HepG2 (cell line): ENCODE data around the gene LASP1. TPM values are rescaled to one million over a fixed set of nuclear protein-coding genes. Genes with fewer than 3 reads are reported as not detected.

ENCODE experiments used
- CHCHD3 ChIP-seq: sonication (generic); formaldehyde crosslinking; IDR thresholded peaks from 2 replicates; pipeline ENCODE4 v1.8.0; 2022; ENCODE audit warnings: mild to moderate bottlenecking, missing genetic modification reagents, moderate library complexity
- GATA4 ChIP-seq: sonication (generic); IDR thresholded peaks from 2 replicates; pipeline ENCODE4 v1.6.1; 2016; ENCODE audit warnings: antibody characterized with exemption, low read depth, borderline replicate concordance
- KAT7 ChIP-seq: IDR thresholded peaks from 2 replicates; pipeline ENCODE4 v1.6.1; 2018; ENCODE audit warnings: borderline replicate concordance, missing compliant biosample characterization
- KDM5B ChIP-seq: sonication (generic); formaldehyde crosslinking; IDR thresholded peaks from 2 replicates; pipeline ENCODE4 v1.4.0; 2020; ENCODE audit warnings: missing genetic modification reagents, mild to moderate bottlenecking, borderline replicate concordance
- MBD4 ChIP-seq: IDR thresholded peaks from 2 replicates; pipeline ENCODE4 v1.6.1; 2012; ENCODE audit warnings: low read length, inconsistent platforms, borderline replicate concordance
- MYC ChIP-seq: sonication (generic); formaldehyde crosslinking; IDR thresholded peaks from 2 replicates; pipeline ENCODE4 v1.9.0; 2021; ENCODE audit warnings: missing genetic modification reagents, borderline replicate concordance
- NCOA5 ChIP-seq: sonication (generic); formaldehyde crosslinking; IDR thresholded peaks from 2 replicates; pipeline ENCODE4 v1.4.0; 2020; ENCODE audit warnings: missing genetic modification reagents
- NR1H2 ChIP-seq: sonication (generic); formaldehyde crosslinking; IDR thresholded peaks from 2 replicates; pipeline ENCODE4 v1.8.1; 2022; ENCODE audit warnings: low read depth, missing genetic modification reagents, borderline replicate concordance
- PHF8 ChIP-seq: sonication (generic); formaldehyde crosslinking; IDR thresholded peaks from 2 replicates; pipeline ENCODE4 v1.5.0; 2020; ENCODE audit warnings: missing genetic modification reagents
- RAD51 ChIP-seq: fragments of 450-650 bp; IDR thresholded peaks from 2 replicates; pipeline ENCODE4 v1.6.1; 2016; ENCODE audit warnings: borderline replicate concordance
- SATB2 ChIP-seq: sonication (generic); formaldehyde crosslinking; IDR thresholded peaks from 2 replicates; pipeline ENCODE4 v1.5.0; 2020; ENCODE audit warnings: missing genetic modification reagents
- SETDB1 ChIP-seq: sonication (generic); formaldehyde crosslinking; IDR thresholded peaks from 2 replicates; pipeline ENCODE4 v1.5.1; 2020; ENCODE audit warnings: missing genetic modification reagents, mild to moderate bottlenecking, borderline replicate concordance
- ZC3H13 ChIP-seq: sonication (generic); formaldehyde crosslinking; IDR thresholded peaks from 2 replicates; pipeline ENCODE4 v1.8.1; 2023; ENCODE audit warnings: mild to moderate bottlenecking, missing genetic modification reagents, moderate library complexity
- ZNF136 ChIP-seq: sonication (generic); formaldehyde crosslinking; IDR thresholded peaks from 2 replicates; pipeline ENCODE4 v1.8.1; 2022; ENCODE audit warnings: low read depth, mild to moderate bottlenecking, moderate library complexity, missing genetic modification reagents
- ZNF337 ChIP-seq: sonication (generic); formaldehyde crosslinking; IDR thresholded peaks from 2 replicates; pipeline ENCODE4 v1.5.1; 2020; ENCODE audit warnings: missing genetic modification reagents, low read depth, mild to moderate bottlenecking, borderline replicate concordance
- ZNF513 ChIP-seq: sonication (generic); formaldehyde crosslinking; conservative IDR thresholded peaks from 2 replicates; pipeline ENCODE4 v1.5.0; 2020; ENCODE audit warnings: missing genetic modification reagents
- ZNF563 ChIP-seq: sonication (generic); formaldehyde crosslinking; IDR thresholded peaks from 2 replicates; pipeline ENCODE4 v1.8.0; 2022; ENCODE audit warnings: mild to moderate bottlenecking, moderate library complexity, missing genetic modification reagents
- ZNF597 ChIP-seq: sonication (generic); formaldehyde crosslinking; IDR thresholded peaks from 2 replicates; pipeline ENCODE4 v1.5.0; 2020; ENCODE audit warnings: missing genetic modification reagents
- ZNF703 ChIP-seq: sonication (generic); formaldehyde crosslinking; IDR thresholded peaks from 2 replicates; pipeline ENCODE4 v1.5.1; 2020; ENCODE audit warnings: missing genetic modification reagents, mild to moderate bottlenecking, moderate library complexity, borderline replicate concordance
- ZNF766 ChIP-seq: sonication (generic); formaldehyde crosslinking; IDR thresholded peaks from 2 replicates; pipeline ENCODE4 v1.5.0; 2020; ENCODE audit warnings: missing genetic modification reagents, borderline replicate concordance
- ZSCAN20 ChIP-seq: sonication (generic); formaldehyde crosslinking; IDR thresholded peaks from 2 replicates; pipeline ENCODE4 v1.4.0; 2020; ENCODE audit warnings: missing genetic modification reagents, mild to moderate bottlenecking, borderline replicate concordance
- ZSCAN30 ChIP-seq: sonication (generic); formaldehyde crosslinking; IDR thresholded peaks from 2 replicates; pipeline ENCODE4 v1.5.0; 2020; ENCODE audit warnings: mild to moderate bottlenecking, missing genetic modification reagents
- polyA plus RNA-seq, 8 experiments: library from polyadenylated mRNA; depleted of rRNA in 3 of 8; stranded (reverse) in 7 of 8; unstranded in 1 of 8; fragments of >200 nt; fragmentation: Illumina TruSeq in 4 of 8; extraction: Trizol in 4 of 8; gene quantifications; 2 replicates each; pipeline versions ENCODE4 v1.2.1 to v1.2.3, GENCODE V29; 2011 to 2016; ENCODE audit warnings: low read depth in 4 of 8, missing spikeins in 1 of 8, mixed read lengths in 1 of 8; ENCODE audit not compliant: insufficient read depth in 1 of 8
- total RNA-seq, 5 experiments: library from RNA; depleted of rRNA; stranded (reverse); fragments of >200 nt; fragmentation: Illumina TruSeq; extraction: Trizol; gene quantifications; 2 replicates each; pipeline ENCODE4 v1.2.3, GENCODE V29; 2016; ENCODE audit warnings: low read depth in 1 of 5
- TF ChIP-seq, protein P1 (sequence below): sonication (generic); formaldehyde crosslinking; IDR thresholded peaks from 2 replicates; pipeline ENCODE4 v1.5.0; 2020; ENCODE audit warnings: missing genetic modification reagents, mild to moderate bottlenecking, borderline replicate concordance
- TF ChIP-seq, protein P2 (sequence below): sonication (generic); formaldehyde crosslinking; IDR thresholded peaks from 2 replicates; pipeline ENCODE4 v1.5.0; 2020; ENCODE audit warnings: missing genetic modification reagents

Gene LASP1
- total and polyA plus RNA-seq, 2 of the 13 experiments (the other 11 are each of a cell fraction or from before 2014, with no cell fraction given), result 70.1 to 97.0 TPM

GRCh38 chr17:38853292-38854219 lies 16.3 kb upstream of the LASP1 start, which contains the start of gene RPL23 (continued):
- TF ChIP-seq ZNF703 (CRISPR knock-in tag), result no peak; the same call in 1 of the 2 replicates
- TF ChIP-seq ZNF597 (CRISPR knock-in tag), result no peak
- TF ChIP-seq ZNF337 (CRISPR knock-in tag), result peak; percentile 86
- TF ChIP-seq RAD51, result peak; percentile 84
- peak; percentile 47; the same call in 1 of the 2 replicates for TF ChIP-seq GATA4
- TF ChIP-seq MBD4, result no peak; the same call in 1 of the 2 replicates
- peak; percentile 84; the same call in 1 of the 2 replicates for TF ChIP-seq ZNF563 (CRISPR knock-in tag)
- peak; percentile 84; the same call in 1 of the 2 replicates for TF ChIP-seq NCOA5 (CRISPR knock-in tag)
- TF ChIP-seq NR1H2 (CRISPR knock-in tag), result 0 out of 2 replicates have a peak, but pooled peaks have one; percentile 82
- TF ChIP-seq ZNF136 (CRISPR knock-in tag), result peak; percentile 96
- TF ChIP-seq, protein P1, sequence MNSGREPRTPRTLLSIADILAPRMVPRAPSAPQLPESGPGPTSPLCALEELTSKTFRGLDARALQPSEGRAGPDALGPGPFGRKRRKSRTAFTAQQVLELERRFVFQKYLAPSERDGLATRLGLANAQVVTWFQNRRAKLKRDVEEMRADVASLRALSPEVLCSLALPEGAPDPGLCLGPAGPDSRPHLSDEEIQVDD (CRISPR knock-in tag), result no peak
- 0 out of 2 replicates have a peak, but pooled peaks have one; percentile 23 for TF ChIP-seq ZNF513
- TF ChIP-seq KDM5B (CRISPR knock-in tag), result peak; percentile 91; the same call in 1 of the 2 replicates
- no peak for TF ChIP-seq SETDB1 (CRISPR knock-in tag)
- TF ChIP-seq, protein P2, sequence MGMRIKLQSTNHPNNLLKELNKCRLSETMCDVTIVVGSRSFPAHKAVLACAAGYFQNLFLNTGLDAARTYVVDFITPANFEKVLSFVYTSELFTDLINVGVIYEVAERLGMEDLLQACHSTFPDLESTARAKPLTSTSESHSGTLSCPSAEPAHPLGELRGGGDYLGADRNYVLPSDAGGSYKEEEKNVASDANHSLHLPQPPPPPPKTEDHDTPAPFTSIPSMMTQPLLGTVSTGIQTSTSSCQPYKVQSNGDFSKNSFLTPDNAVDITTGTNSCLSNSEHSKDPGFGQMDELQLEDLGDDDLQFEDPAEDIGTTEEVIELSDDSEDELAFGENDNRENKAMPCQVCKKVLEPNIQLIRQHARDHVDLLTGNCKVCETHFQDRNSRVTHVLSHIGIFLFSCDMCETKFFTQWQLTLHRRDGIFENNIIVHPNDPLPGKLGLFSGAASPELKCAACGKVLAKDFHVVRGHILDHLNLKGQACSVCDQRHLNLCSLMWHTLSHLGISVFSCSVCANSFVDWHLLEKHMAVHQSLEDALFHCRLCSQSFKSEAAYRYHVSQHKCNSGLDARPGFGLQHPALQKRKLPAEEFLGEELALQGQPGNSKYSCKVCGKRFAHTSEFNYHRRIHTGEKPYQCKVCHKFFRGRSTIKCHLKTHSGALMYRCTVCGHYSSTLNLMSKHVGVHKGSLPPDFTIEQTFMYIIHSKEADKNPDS (CRISPR knock-in tag), result 0 out of 2 replicates have a peak, but pooled peaks have one; percentile 7
- peak; percentile 94 for TF ChIP-seq ZSCAN30
- TF ChIP-seq SATB2 (CRISPR knock-in tag), result peak; percentile 64; the same call in 1 of the 2 replicates
- TF ChIP-seq ZSCAN20 (CRISPR knock-in tag), result peak; percentile 75; the same call in 1 of the 2 replicates
- peak; percentile 100 for TF ChIP-seq MYC
- peak; percentile 88 for TF ChIP-seq KAT7
- TF ChIP-seq PHF8 (CRISPR knock-in tag), result peak; percentile 96
- peak; percentile 88 for TF ChIP-seq ZC3H13 (CRISPR knock-in tag)
- peak; percentile 70; the same call in 1 of the 2 replicates for TF ChIP-seq ZNF766 (CRISPR knock-in tag)
- TF ChIP-seq CHCHD3 (CRISPR knock-in tag), result peak; percentile 33; the same call in 1 of the 2 replicates
